Transverse colon (tissue), 4 donors: ENCODE results near the gene DUSP2. TPM values are rescaled to one million over a fixed set of nuclear protein-coding genes. Genes with fewer than 3 reads are reported as not detected.
A peak's percentile ranks its signal among the peaks of the same experiment; 100 is the strongest.

ENCODE experiments used
- DNase-seq: peaks from one replicate; pipeline ENCODE4 v3.0.0-alpha.2; 2019
- H3K27ac ChIP-seq, 4 donors: fragments of 200-600 bp; sonication (generic); 2 replicates each; pipeline ENCODE4 v1.5.1; 2016 to 2018; ENCODE audit warnings: inconsistent platforms in 4 of 4
- H3K27me3 ChIP-seq: fragments of 200-600 bp; sonication (generic); 2 replicates; pipeline ENCODE4 v1.5.1; 2017; ENCODE audit warnings: inconsistent platforms
- H3K36me3 ChIP-seq, 4 donors: fragments of 200-600 bp; sonication (generic); 2 replicates each; pipeline ENCODE4 v1.5.1; 2017 to 2019; ENCODE audit warnings: inconsistent platforms in 4 of 4
- H3K4me1 ChIP-seq, 4 donors: fragments of 200-600 bp; sonication (generic); 2 replicates each; pipeline ENCODE4 v1.5.1; 2017 to 2020; ENCODE audit warnings: inconsistent platforms in 4 of 4
- H3K4me3 ChIP-seq, 4 donors: fragments of 200-600 bp; sonication (generic); 1 replicate in 1 of 4; 2 replicates in 3 of 4; pipeline versions ENCODE4 v1.5.1 to v1.6.1; 2017 to 2019; ENCODE audit warnings: inconsistent platforms in 4 of 4
- H3K9me3 ChIP-seq, 2 donors: fragments of 200-600 bp; sonication (generic); 2 replicates each; pipeline ENCODE4 v1.5.1; 2017 to 2019; ENCODE audit warnings: inconsistent platforms in 2 of 2
- CTCF ChIP-seq, 5 experiments: fragments of 200-600 bp in 3 of 5; fragments of 450-650 bp in 2 of 5; sonication (generic) in 3 of 5; IDR thresholded peaks; 1 replicate in 2 of 5; 2 replicates in 3 of 5; pipeline ENCODE4 v1.5.1; 2016 to 2017; ENCODE audit warnings: antibody characterized with exemption in 5 of 5, inconsistent platforms in 3 of 5, mild to moderate bottlenecking in 2 of 5, moderate library complexity in 1 of 5
- EP300 ChIP-seq: sonication (generic); formaldehyde crosslinking; IDR thresholded peaks from one replicate; pipeline ENCODE4 v1.6.1; 2017; ENCODE audit warnings: antibody characterized with exemption, low read depth
- POLR2A ChIP-seq: fragments of 450-650 bp; IDR thresholded peaks from one replicate; pipeline ENCODE4 v1.6.1; 2016; ENCODE audit warnings: antibody characterized with exemption, mild to moderate bottlenecking, moderate library complexity
- POLR2AphosphoS5 ChIP-seq, 3 donors: sonication (generic); formaldehyde crosslinking; IDR thresholded peaks; one replicate each; pipeline ENCODE4 v1.6.1; 2016; ENCODE audit warnings: antibody characterized with exemption in 3 of 3
- WGBS, 2 donors: methylation state at CpG; one replicate each; pipeline ENCODE4 v1.1.5; 2018; ENCODE audit warnings: low coverage in 1 of 2; 5-methylcytosine and 5-hydroxymethylcytosine counted together
- in situ Hi-C, 4 donors: fragments of 200-750 bp; cut with MboI; loops; one replicate each; pipeline versions ENCODE4 v1.15.0 to v1.15.1; 2017; ENCODE audit warnings: low sequenced_read_pairs in 3 of 4, low pct_ligation_motif_present in 1 of 4, low pct_unique_long_range_greater_than_20kb in 1 of 4
- intact Hi-C: fragments of 100-400 bp; cut with DNase I; formaldehyde crosslinking; loops from one replicate; pipeline ENCODE4 v1.15.1; 2023; ENCODE audit warnings: low total_unique reads
- total RNA-seq, 4 donors: library from RNA; depleted of rRNA; stranded (reverse); fragments of >200 nt; gene quantifications; one replicate each; pipeline ENCODE4 v1.1.0, GENCODE V29; 2016

Gene DUSP2
- total RNA-seq, 4 donors from 2014 or later, result 1.6 to 25.1 (median 9.1) TPM; not detected in 1

GRCh38 chr2:96167407-96168013 is 22.3 kb upstream of the DUSP2 start:
- in situ Hi-C loops, result no loop called here
- H3K36me3 ChIP-seq, result no peaks in the 10 kb centered on the region
- no peak for DNase-seq

GRCh38 chr2:96164459-96165184 is 19.4 kb upstream of the DUSP2 start:
- intact Hi-C loops, result no loop called here

More at GRCh38 chr2:96167407-96168013, 22.3 kb upstream of the DUSP2 start:
- Histone ChIP-seq H3K4me3 (no peak overlapping the region), H3K4me1 (peaks cover 0 to 1% (median 0%) of the 10 kb centered on the region in 4 donors), H3K9me3 (no peaks in the 10 kb centered on the region), H3K27ac (no peak overlapping the region), H3K27me3 (no peaks in the 10 kb centered on the region)
- WGBS, 2 donors, result 48 to 50% methylated on average over 4 to 6 of the region's 6 CpGs
- TF ChIP-seq POLR2AphosphoS5 (IDR thresholded peaks at IDR 0.05) (no peak), POLR2A (no peak)
- intact Hi-C loops, result no loop called here

GRCh38 chr2:96163768-96164429 is 18.7 kb upstream of the DUSP2 start:
- intact Hi-C loops, result no loop called here
- in situ Hi-C loops, result no loop called here
- Histone ChIP-seq H3K4me1 (peaks cover 0 to 10% (median 2%) of the 10 kb centered on the region in 4 donors), H3K27ac (peak overlapping the region; percentile 41 to 54 (median 48)), H3K36me3 (no peaks in the 10 kb centered on the region), H3K9me3 (no peaks in the 10 kb centered on the region), H3K27me3 (no peaks in the 10 kb centered on the region), H3K4me3 (no peak overlapping the region)
- 68% methylated on average over 13 of the region's 13 CpGs; no CpG with 5 or more reads in 1 of the 2 donors for WGBS, 2 donors
- TF ChIP-seq POLR2AphosphoS5 (IDR thresholded peaks at IDR 0.05), result no peak
- no peak for TF ChIP-seq POLR2A
- no peak for TF ChIP-seq EP300
- TF ChIP-seq CTCF (IDR thresholded peaks at IDR 0.05), result no peak
- peak; percentile 55 for DNase-seq

More at GRCh38 chr2:96164459-96165184, 19.4 kb upstream of the DUSP2 start:
- Histone ChIP-seq H3K27ac (peak overlapping the region; percentile 24 to 50 (median 38)), H3K9me3 (no peaks in the 10 kb centered on the region), H3K4me3 (no peak overlapping the region), H3K36me3 (no peaks in the 10 kb centered on the region), H3K27me3 (no peaks in the 10 kb centered on the region), H3K4me1 (peaks cover 0 to 10% (median 2%) of the 10 kb centered on the region in 4 donors)
- in situ Hi-C loops, result no loop called here
- TF ChIP-seq EP300 (no peak), POLR2AphosphoS5 (IDR thresholded peaks at IDR 0.05) (no peak), POLR2A (no peak), CTCF (IDR thresholded peaks at IDR 0.05) (no peak)
- DNase-seq, result peak; percentile 48
- 69 to 100% methylated on average over 1 to 11 of the region's 18 CpGs for WGBS, 2 donors

- in situ Hi-C loops (no loop called here), intact Hi-C loops (no loop called here)
- no peak for DNase-seq
- Histone ChIP-seq H3K9me3 (no peaks in the 10 kb centered on the region), H3K4me1 (peaks cover 0 to 10% (median 2%) of the 10 kb centered on the region in 4 donors), H3K27me3 (no peaks in the 10 kb centered on the region), H3K4me3 (no peak overlapping the region), H3K27ac (peak overlapping the region; percentile 41 to 54 (median 48)), H3K36me3 (no peaks in the 10 kb centered on the region)
- WGBS, 2 donors, result 82% methylated on average over 5 of the region's 5 CpGs; no CpG with 5 or more reads in 1 of the 2 donors
- TF ChIP-seq CTCF (IDR thresholded peaks at IDR 0.05) (no peak), EP300 (no peak), POLR2A (no peak), POLR2AphosphoS5 (IDR thresholded peaks at IDR 0.05) (no peak)
These were observed 18.2 kb upstream of the DUSP2 start for GRCh38 chr2:96163415-96163767.
